Superior temporal gyrus (tissue), 1 donor: ENCODE data around the gene NEK11.
"Not testable (repeated sequence)": the region's sequence is repeated elsewhere in the genome, so short reads cannot be mapped to it uniquely, and the experiment has no call there.

ENCODE experiments used
- DNase-seq: peaks from one replicate; pipeline ENCODE4 v3.0.0-alpha.2; 2016; ENCODE audit errors: extremely low spot score

Gene NEK11

DNA sequence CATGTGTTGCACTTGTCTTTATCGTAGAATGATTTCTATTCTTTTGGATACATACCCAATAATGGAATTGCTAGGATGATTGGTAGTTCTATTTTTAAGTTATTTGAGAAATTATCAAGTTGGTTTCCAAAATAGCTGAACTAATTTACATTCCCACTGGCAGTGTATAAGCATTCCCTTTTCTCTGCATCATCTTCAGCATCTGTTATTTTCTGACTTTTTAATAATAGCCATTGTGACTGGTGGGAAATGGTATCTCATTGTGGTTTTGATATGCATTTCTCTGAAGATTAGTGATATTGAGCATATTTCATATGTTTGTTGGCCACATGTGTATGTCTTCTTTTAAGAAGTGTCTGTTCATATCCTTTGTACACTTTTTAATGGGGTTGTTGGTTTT, 273.2 kb downstream of the NEK11 start:
- no peak for DNase-seq

DNA sequence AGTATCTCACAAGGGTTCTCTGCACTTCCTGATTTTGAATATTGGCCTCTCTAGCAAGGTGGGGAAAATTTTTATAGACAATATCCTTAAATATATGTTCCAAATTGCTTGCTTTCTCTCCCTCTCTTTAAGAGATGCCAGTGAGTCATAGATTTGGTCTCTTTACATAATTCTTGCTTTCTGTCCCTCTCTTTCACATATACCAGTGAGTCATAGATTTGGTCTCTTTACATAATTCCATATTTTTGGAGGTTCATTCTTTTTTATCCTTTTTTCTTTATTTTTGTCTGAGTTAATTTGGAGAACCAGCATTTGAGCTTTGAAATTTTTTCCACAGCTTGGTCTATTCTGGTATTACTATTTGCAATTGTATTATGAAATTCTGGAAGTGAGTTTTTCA, 277.2 kb downstream of the NEK11 start:
- DNase-seq = peak; percentile 73

DNA sequence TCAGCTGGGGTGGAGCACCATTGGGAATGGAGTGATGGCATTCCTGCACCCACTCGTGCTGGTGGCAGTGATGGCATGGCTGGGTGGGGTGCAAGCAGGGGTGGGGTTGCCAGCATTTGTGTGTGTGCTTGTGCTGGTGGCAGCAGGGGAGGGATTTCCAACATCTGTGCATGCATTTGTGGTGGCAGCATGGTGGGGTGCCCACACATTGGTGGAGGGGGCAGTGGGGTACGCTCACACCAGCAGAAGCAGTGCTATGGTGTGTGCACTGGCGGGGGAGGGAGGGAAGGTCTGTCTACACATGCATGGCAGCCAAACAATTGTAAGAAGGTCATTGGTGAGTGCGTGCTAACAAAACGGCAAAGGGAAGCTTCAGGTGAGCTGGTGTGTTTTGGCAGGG, 278.2 kb downstream of the NEK11 start:
- no peak for DNase-seq

DNA sequence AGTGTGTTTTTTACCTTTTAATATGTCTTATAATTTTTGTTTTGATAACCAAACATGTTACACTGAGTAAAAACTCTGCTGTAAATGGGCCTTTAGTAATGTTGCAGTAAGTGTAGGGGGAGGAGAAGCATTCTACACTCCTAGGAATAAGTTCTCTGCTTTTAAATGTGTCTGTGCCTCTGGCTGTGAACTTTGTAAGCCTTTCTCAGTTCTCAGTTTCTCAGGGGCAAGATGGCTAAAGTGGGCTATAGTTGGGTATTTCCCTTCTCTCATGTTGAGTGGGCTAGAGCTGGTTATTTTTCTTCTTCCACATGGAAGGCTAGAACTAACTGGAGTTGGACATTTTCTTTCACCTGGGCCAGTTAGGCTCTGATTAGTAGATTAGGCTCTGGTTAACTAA, 279.6 kb downstream of the NEK11 start:
- DNase-seq = no peak

DNA sequence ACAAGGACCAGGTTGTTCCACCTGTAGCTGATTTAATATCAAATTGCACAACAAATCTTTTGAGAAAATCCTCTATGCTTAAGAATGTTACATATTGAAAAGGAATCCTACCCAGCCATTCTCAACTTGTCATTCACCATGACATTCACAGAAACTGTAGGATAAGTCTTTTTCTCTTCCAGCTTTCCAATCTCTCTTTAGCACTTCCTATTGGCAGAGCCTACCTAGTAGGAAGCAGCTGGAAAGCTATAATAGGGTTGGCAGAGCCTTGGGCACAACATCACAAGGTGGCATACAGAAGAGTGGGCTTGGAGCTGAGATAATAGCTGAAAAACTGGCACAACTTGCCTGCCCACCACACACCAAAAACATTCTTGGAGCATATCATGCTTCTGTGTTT, 287.6 kb downstream of the NEK11 start:
- peak; percentile 58 for DNase-seq

DNA sequence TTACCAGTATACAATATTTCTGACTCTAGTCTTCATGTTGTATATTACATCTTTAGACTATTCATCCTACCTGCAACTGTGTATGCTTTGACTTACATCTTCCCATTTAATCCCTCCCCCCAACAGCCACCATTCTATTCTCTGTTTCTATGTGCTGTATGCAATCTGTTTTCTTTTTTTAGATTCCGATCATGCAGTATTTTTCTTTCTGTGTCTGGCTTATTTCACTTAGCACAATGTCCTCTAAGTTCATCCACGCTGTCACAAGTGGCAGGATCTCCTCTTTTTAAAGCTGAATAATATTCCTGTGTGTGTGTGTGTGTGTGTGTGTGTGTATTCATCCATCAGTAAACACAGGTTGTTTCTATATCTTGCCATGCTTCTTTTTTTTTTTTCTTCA, 288.5 kb downstream of the NEK11 start:
- no peak for DNase-seq

DNA sequence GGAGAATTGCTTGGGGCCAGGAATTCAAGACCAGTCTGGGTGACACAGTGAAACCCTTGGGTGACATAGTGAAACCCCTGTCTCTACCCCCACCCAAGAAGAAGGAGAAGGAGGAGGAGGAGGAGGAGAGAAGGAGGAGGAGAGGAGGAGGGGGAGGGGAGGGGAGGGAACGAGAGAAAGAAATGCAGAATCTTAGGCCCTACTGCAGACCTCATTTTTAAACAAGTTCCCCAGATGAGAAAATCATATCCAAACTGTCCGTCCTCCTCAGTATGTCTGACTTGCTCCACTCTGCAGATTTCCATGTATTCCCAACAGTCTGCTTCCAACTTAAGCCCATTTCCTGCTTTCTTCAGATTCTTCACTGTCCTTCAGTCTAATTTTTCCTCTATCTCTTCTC, 291.0 kb downstream of the NEK11 start:
- no peak for DNase-seq

DNA sequence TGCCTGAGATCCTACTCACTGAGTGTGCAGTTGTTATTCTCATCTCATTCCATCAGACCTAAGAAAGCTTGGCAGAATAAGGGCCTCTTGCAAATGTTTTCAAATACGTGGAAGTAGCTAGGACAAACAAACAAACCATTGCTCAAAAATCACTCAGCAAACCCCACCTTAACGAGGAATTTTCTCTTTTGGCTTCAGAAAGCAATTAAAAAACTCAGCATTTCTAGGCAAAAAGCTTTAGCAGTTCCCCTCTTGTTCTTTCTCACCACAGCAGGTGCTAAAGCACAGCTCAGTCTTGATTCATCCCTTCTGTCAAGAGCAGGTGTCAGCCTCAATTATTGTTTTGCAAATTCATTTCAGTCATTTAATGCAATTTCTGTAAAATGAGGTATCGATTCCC, 296.3 kb downstream of the NEK11 start:
- peak; percentile 71 for DNase-seq

DNA sequence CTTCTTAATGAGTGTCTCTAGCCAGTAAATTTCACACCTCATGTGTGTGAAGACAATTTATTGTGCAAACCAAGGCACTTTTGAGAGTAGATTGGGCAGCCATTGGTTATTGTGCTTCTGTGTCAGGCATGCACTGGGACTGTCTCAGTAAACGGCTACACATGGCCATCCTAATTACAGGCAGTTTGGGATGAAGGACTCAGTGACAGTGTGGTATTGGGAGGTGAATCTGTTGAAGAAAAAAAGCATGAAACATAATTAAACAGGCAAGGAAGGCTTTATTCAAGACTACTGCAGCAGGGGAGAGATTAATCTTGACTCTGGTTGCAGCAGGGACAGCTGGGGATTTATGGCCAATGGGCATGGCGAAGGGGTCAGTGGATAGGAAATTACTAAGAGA, 297.1 kb downstream of the NEK11 start:
- DNase-seq = no peak

DNA sequence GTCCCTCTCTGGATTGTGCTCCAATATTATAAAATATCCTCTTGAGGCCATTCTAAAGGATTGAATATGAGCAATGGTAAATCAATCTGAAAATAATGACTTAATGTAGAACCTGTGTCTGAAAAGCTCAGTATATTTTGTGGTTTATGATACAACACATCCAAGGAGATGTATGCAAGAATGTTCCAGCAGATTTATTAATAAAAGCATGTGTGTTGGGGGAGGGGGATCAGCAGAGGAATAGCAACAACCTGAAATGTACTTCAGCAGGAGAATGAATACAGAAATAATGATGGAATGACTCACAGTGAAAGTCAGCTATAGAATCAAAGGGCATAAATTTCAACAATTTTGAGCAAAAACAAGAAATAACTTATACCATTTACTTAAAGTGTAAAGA, 298.2 kb downstream of the NEK11 start:
- no peak for DNase-seq

DNA sequence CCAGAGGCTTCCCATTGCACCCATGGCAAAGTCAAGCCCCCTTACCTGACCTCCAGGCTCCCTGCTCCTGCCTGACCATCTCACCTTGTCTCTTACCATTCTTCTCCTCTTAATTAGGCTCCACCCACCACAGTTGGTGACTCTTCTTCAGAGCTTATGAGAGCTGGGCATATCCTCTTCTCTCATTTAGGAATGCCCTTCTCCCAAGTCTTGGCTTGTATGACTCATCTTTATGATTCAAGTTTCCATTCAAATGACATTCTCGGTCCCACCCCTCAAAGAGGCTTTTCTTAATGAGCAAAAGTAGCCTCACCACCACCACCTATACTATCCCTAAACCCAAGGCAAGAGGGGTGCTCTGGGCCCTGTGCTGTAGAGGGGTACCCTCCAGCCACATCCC, 299.6 kb downstream of the NEK11 start:
- no peak for DNase-seq

DNA sequence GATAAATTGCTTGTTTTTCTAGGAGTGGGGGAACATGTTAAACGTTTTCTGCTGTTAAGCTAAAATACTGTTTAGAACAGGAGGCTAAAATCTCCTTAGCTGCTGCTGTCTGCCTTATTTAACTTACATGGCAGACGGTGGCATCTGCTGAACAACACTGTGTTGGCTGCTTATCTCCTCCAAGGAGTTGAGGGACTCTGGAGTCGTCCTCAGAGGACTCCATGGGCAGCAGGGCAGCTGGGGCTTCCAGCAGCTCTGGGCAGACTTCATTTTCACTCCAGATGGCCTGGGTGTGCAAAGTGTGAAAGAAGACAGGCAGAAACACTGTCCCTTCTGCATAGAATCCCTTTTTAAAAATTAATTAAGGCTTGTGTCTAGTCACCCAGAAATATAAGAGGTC, 302.0 kb downstream of the NEK11 start:
- no peak for DNase-seq

DNA sequence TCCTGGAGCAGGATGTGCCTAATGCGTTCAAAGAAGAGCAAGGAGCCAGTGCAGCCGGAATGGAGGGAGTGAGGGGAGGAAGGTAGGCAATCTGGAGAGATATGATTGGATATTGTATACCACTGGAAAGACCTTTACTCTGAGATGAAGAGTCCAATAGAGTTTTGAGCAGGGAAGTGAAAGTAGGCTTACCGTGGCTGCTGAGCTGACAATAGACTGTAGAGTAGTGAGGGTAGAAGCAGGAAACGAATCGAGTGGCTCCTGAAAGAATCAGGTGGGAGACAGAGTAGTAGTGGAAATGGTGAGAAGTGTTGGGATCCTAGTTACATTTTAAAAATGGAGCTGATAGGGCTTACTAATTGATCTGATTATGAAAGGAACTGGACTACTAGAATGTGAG, 303.1 kb downstream of the NEK11 start:
- no peak for DNase-seq

DNA sequence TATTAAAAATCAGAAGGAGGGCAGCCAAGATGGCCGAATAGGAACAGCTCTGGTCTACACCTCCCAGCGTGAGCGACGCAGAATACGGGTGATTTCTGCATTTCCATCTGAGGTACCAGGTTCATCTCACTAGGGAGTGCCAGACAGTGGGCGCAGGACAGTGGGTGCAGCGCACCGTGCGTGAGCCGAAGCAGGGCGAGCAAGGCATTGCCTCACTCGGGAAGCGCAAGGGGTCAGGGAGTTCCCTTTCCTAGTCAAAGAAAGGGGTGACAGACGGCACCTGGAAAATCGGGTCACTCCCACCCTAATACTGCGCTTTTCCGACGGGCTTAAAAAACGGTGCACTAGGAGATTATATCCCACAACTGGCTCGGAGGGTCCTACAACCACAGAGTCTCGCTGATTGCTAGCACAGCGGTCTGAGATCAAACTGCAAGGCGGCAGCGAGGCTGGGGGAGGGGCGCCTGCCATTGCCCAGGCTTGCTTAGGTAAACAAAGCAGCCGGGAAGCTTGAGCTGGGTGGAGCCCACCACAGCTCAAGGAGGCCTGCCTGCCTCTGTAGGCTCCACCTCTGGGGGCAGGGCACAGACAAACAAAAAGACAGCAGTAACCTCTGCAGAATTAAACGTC, 304.9 kb downstream of the NEK11 start:
- not testable (repeated sequence) for DNase-seq

DNA sequence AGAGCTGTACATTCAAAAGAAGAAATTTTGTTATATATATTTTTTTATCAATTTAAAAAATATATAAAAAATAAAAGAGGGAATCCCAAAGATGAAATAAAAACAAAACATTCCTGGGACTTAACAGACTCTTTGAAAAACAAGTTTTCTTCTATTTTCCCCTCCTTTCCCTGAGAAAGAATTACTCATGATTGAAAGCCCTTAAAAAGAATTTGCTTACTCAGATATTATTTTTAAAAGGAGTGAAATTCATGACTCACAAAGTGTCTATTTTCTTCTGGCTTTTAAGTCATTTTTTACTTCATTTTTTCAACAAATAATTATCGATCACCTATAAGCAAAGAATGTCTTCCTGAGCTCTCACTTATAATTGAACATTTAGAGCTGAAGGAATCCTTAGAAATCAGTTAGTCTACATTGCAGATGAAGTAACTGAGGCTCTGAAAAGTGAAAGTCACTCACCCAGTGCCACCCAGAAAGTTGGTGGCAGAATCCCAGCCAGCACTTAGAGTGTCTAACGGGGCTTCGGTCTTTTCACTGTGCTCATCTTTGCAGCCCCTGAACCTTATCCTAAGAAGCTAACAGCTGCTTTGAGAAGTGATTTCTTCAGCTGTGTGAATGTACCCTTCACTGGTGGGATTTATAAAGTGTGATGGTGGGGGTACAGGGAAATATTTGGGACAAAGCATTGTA, 312.4 kb downstream of the NEK11 start:
- no peak for DNase-seq

DNA sequence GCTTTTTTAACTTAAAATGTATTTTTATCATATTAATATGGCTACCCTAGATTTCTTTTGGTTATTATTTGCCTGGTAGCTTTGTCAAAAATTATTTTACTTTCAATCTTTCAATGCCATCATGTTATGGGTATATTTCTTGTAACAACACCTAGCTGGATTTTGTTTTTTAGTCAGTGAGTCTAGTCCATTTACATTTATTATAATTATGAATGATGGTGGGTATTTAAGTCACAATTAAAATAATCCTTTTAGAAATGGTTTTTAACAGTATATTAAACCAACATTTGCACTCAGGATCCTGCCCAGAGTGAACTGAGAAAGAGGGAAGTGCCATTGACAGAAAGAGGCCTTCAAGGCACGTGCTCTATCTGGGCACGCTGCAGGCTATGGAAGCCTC, 315.1 kb downstream of the NEK11 start:
- no peak for DNase-seq

DNA sequence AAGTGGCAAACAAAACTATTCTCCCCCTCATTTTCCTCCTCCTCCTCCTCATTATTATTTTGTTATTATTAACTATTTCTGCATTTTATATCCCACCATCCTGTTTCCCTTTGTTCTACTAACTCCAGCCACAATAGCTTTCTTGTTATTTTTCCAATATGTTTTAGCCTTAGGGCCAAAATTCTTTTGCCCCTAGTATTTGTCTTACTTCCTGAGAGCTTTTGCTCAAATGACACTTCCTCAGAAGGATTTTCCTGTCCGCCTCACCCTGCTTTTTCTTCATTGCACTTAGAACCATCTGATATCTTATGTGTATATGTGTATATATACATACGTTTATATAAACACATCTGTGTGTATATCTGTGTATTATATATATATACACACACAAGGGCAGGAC, 322.2 kb downstream of the NEK11 start:
- no peak for DNase-seq

DNA sequence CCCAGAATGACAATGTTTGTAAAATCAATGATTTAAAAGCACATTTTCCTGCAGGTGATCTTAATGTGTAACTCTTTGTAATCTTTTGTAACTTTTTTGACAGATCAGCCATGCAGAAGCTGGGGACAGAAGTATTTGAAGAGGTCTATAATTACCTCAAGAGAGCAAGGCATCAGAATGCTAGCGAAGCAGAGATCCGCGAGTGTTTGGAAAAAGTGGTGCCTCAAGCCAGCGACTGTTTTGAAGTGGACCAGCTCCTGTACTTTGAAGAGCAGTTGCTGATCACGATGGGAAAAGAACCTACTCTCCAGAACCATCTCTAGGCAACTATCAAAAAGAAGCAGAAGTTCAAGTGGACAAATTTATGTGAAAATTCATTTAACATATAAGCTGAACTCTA, 322.8 kb downstream of the NEK11 start:
- DNase-seq = no peak

DNA sequence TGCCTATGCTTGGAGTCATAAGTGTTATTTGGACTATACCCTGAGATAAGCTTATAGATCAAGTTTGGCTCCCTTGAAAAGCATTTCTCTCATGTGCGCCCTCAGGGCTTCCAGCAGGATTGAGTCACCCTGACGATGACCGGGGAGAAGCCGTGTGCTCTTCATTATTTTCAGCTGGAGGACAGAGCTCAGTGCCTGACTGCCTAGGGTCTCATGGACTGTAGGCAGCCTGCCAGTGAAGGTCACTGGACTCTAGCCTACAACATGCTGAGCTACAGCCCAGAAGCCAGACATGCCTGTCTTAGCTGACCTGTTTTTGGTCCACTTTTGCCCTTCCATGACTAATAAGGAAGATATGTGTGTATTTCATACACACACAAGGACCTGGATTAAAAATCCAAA, 323.3 kb downstream of the NEK11 start:
- DNase-seq = no peak

DNA sequence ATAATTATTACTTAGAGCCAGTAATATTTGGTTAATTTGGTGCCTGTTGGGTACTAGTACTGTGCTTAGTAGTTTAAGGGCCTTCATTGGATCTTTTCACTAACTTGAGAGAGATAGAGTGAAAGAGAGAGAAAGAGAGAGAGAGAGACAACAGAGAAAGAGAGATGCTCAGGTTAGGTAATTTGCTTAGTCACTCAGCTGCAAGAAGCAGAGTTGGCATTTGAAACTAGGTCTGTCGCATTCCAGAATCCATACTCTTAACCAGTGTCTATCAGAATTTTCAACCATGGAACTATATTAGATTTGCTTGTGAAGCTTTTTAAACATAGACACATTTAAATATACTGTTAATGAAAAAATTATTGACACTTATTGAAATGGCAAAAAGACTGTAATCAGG, 323.8 kb downstream of the NEK11 start:
- DNase-seq = no peak

DNA sequence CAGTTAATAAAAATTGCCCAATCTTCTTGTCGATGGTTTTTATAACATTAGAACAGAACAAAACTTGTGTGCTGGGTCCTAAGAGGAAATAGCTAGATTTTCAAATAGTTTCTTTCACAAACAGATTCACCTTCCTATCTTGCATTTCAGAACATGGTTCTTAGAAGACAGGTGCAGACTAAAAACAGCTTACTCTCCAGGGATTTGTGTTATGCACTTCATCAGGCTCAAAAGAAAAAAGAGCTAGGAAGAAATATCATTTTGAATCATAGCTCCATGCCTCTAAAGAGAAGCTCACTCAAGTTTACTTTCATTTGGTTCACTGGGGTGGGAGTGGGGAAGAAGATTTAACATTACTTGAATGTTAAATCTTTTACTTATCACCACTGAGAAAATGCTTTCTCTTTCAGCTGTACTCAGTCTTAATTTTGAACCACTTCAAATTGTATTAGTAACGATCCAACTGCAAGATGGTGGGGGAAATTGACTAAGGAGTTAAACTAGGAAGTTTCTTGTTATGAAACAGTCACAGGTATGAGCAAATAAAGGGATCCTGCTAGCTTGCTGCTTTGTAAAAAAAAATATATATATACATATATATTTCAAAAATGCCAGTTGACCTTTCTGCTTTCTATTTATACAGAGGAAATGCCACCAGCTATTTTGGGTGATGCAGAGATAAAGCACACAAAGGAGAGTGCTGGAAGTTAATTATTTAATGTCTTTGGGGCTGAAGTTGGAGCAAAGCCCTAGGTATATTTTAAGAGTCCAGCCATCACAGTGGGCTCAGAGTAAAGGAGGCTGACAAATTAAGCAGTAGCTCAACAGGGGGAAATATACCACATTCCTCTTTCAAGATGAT, 326.6 kb downstream of the NEK11 start:
- DNase-seq = no peak

DNA sequence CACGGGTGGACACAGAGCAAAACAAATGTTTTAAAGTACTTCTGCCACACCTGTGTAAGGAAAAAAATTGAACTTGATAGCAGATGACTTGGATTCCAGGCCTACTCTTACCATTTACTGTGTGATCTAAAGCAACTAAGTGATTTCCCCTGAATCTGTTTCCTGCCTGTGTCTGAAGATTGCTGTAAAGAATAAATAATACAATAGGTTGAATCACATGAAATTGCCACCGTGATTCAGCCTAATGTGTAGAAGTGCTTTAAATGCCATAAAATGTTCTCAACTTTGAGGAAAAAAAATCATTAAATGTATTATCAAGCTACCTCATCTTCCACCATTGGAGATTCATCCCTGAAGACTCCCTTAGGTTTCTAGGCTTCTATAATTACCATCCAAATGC, 327.3 kb downstream of the NEK11 start:
- DNase-seq = no peak

DNA sequence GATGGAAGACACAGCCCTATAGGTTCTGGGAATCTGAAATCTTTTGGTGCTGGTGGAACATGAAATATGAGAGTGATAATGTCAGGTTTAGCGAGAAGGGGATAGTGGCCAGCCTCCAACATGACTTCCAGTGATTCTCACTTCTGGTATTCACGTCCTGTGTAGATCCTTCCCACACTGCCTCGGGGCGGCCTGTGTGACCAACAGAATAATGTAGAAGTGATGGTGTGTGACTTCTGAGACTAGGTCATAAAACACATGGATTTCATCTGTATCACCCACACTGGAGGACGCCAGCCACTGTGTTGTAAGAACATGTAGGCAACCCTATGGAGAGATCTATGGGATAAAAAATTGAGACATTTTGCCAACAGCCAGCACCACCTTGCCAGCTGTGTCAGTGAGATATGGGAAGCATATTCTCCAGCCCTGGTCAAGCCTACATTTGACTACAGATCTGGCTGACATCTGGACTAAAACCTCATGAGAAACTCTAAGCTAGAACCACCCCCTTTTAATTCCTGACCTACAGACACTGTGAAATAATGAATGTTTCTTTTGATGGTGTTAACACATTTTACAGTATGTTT, 329.4 kb downstream of the NEK11 start:
- DNase-seq = no peak
